ENCODE data around the gene MXD1.

MXD1 gene

GRCh38 chr2:69943843-69944525 is 29.1 kb downstream of the MXD1 start:
- H3K36me3 ChIP-seq (ENCODE audit: control insufficient read depth in 1 of 2, insufficient read depth in 2 of 2, low read length in 2 of 2), result peaks cover 24 to 41% of the 10 kb centered on the region in 2 donors

GRCh38 chr2:69944756-69945155 is 29.8 kb downstream of the MXD1 start:
- Histone ChIP-seq H3K27ac (ENCODE audit: low read depth, low read length) (no peak overlapping the region), H3K27me3 (ENCODE audit: control insufficient read depth in 1 of 2, insufficient read depth in 2 of 2, low read length in 2 of 2) (no peaks in the 10 kb centered on the region), H3K9me3 (ENCODE audit: control insufficient read depth in 1 of 2, low read length in 2 of 2) (no peaks in the 10 kb centered on the region), H3K4me1 (ENCODE audit: control insufficient read depth in 1 of 2, insufficient read depth in 2 of 2, low read length in 2 of 2) (peaks cover 17 to 20% of the 10 kb centered on the region in 2 donors), H3K4me3 (ENCODE audit: low read depth in 1 of 2, low read length in 2 of 2) (no peak overlapping the region), H3K9ac (ENCODE audit: low read depth in 1 of 2, low read length in 2 of 2) (no peak overlapping the region), H3K36me3 (ENCODE audit: control insufficient read depth in 1 of 2, insufficient read depth in 2 of 2, low read length in 2 of 2) (peaks cover 23 to 39% of the 10 kb centered on the region in 2 donors)

More at GRCh38 chr2:69943843-69944525, 29.1 kb downstream of the MXD1 start:
- no peaks in the 10 kb centered on the region for H3K27me3 ChIP-seq (ENCODE audit: control insufficient read depth in 1 of 2, insufficient read depth in 2 of 2, low read length in 2 of 2)
- H3K9me3 ChIP-seq (ENCODE audit: control insufficient read depth in 1 of 2, low read length in 2 of 2), result no peaks in the 10 kb centered on the region
- H3K4me3 ChIP-seq (ENCODE audit: low read depth in 1 of 2, low read length in 2 of 2), result no peak overlapping the region
- no peak overlapping the region for H3K27ac ChIP-seq (ENCODE audit: low read depth, low read length)
- peaks cover 17 to 26% of the 10 kb centered on the region in 2 donors for H3K4me1 ChIP-seq (ENCODE audit: control insufficient read depth in 1 of 2, insufficient read depth in 2 of 2, low read length in 2 of 2)
- H3K9ac ChIP-seq (ENCODE audit: low read depth in 1 of 2, low read length in 2 of 2), result no peak overlapping the region

GRCh38 chr2:69945441-69945840 is 30.5 kb downstream of the MXD1 start:
- Histone ChIP-seq H3K27me3 (ENCODE audit: control insufficient read depth in 1 of 2, insufficient read depth in 2 of 2, low read length in 2 of 2) (no peaks in the 10 kb centered on the region), H3K9ac (ENCODE audit: low read depth in 1 of 2, low read length in 2 of 2) (no peak overlapping the region), H3K27ac (ENCODE audit: low read depth, low read length) (no peak overlapping the region), H3K36me3 (ENCODE audit: control insufficient read depth in 1 of 2, insufficient read depth in 2 of 2, low read length in 2 of 2) (peaks cover 20 to 34% of the 10 kb centered on the region in 2 donors), H3K4me3 (ENCODE audit: low read depth in 1 of 2, low read length in 2 of 2) (no peak overlapping the region), H3K4me1 (ENCODE audit: control insufficient read depth in 1 of 2, insufficient read depth in 2 of 2, low read length in 2 of 2) (peaks cover 14% of the 10 kb centered on the region in 2 donors), H3K9me3 (ENCODE audit: control insufficient read depth in 1 of 2, low read length in 2 of 2) (no peaks in the 10 kb centered on the region)

- no peak overlapping the region for H3K27ac ChIP-seq (ENCODE audit: low read depth, low read length)
- H3K9me3 ChIP-seq (ENCODE audit: control insufficient read depth in 1 of 2, low read length in 2 of 2), result no peaks in the 10 kb centered on the region
- H3K4me3 ChIP-seq (ENCODE audit: low read depth in 1 of 2, low read length in 2 of 2), result no peak overlapping the region
- peaks cover 10 to 13% of the 10 kb centered on the region in 2 donors for H3K4me1 ChIP-seq (ENCODE audit: control insufficient read depth in 1 of 2, insufficient read depth in 2 of 2, low read length in 2 of 2)
- H3K27me3 ChIP-seq (ENCODE audit: control insufficient read depth in 1 of 2, insufficient read depth in 2 of 2, low read length in 2 of 2), result no peaks in the 10 kb centered on the region
- H3K36me3 ChIP-seq (ENCODE audit: control insufficient read depth in 1 of 2, insufficient read depth in 2 of 2, low read length in 2 of 2), result peaks cover 15 to 29% of the 10 kb centered on the region in 2 donors
- H3K9ac ChIP-seq (ENCODE audit: low read depth in 1 of 2, low read length in 2 of 2), result no peak overlapping the region
These were observed 31.0 kb downstream of the MXD1 start for GRCh38 chr2:69945941-69946340.

- H3K27ac ChIP-seq (ENCODE audit: low read depth, low read length), result no peak overlapping the region
- peaks cover 11 to 24% of the 10 kb centered on the region in 2 donors for H3K36me3 ChIP-seq (ENCODE audit: control insufficient read depth in 1 of 2, insufficient read depth in 2 of 2, low read length in 2 of 2)
- no peak overlapping the region for H3K4me3 ChIP-seq (ENCODE audit: low read depth in 1 of 2, low read length in 2 of 2)
- no peak overlapping the region for H3K9ac ChIP-seq (ENCODE audit: low read depth in 1 of 2, low read length in 2 of 2)
- no peaks in the 10 kb centered on the region for H3K27me3 ChIP-seq (ENCODE audit: control insufficient read depth in 1 of 2, insufficient read depth in 2 of 2, low read length in 2 of 2)
- no peaks in the 10 kb centered on the region for H3K9me3 ChIP-seq (ENCODE audit: control insufficient read depth in 1 of 2, low read length in 2 of 2)
- peaks cover 10 to 13% of the 10 kb centered on the region in 2 donors for H3K4me1 ChIP-seq (ENCODE audit: control insufficient read depth in 1 of 2, insufficient read depth in 2 of 2, low read length in 2 of 2)
These were observed 31.7 kb downstream of the MXD1 start for GRCh38 chr2:69946351-69947324.

GRCh38 chr2:69947325-69947931 is 32.5 kb downstream of the MXD1 start:
- no peak overlapping the region for H3K4me3 ChIP-seq (ENCODE audit: low read depth in 1 of 2, low read length in 2 of 2)
- H3K9me3 ChIP-seq (ENCODE audit: control insufficient read depth in 1 of 2, low read length in 2 of 2), result no peaks in the 10 kb centered on the region
- no peaks in the 10 kb centered on the region for H3K27me3 ChIP-seq (ENCODE audit: control insufficient read depth in 1 of 2, insufficient read depth in 2 of 2, low read length in 2 of 2)
- H3K36me3 ChIP-seq (ENCODE audit: control insufficient read depth in 1 of 2, insufficient read depth in 2 of 2, low read length in 2 of 2), result peaks cover 4 to 16% of the 10 kb centered on the region in 2 donors
- no peak overlapping the region for H3K27ac ChIP-seq (ENCODE audit: low read depth, low read length)
- H3K4me1 ChIP-seq (ENCODE audit: control insufficient read depth in 1 of 2, insufficient read depth in 2 of 2, low read length in 2 of 2), result peaks cover 10 to 13% of the 10 kb centered on the region in 2 donors
- no peak overlapping the region for H3K9ac ChIP-seq (ENCODE audit: low read depth in 1 of 2, low read length in 2 of 2)

GRCh38 chr2:69948032-69948962 is 33.4 kb downstream of the MXD1 start:
- H3K27me3 ChIP-seq (ENCODE audit: control insufficient read depth in 1 of 2, insufficient read depth in 2 of 2, low read length in 2 of 2), result no peaks in the 10 kb centered on the region
- peaks cover 10 to 13% of the 10 kb centered on the region in 2 donors for H3K4me1 ChIP-seq (ENCODE audit: control insufficient read depth in 1 of 2, insufficient read depth in 2 of 2, low read length in 2 of 2)
- no peak overlapping the region for H3K9ac ChIP-seq (ENCODE audit: low read depth in 1 of 2, low read length in 2 of 2)
- no peak overlapping the region for H3K4me3 ChIP-seq (ENCODE audit: low read depth in 1 of 2, low read length in 2 of 2)
- no peaks in the 10 kb centered on the region for H3K9me3 ChIP-seq (ENCODE audit: control insufficient read depth in 1 of 2, low read length in 2 of 2)
- H3K27ac ChIP-seq (ENCODE audit: low read depth, low read length), result no peak overlapping the region
- peaks cover 4 to 7% of the 10 kb centered on the region in 2 donors for H3K36me3 ChIP-seq (ENCODE audit: control insufficient read depth in 1 of 2, insufficient read depth in 2 of 2, low read length in 2 of 2)

GRCh38 chr2:69948963-69949645 is 34.2 kb downstream of the MXD1 start:
- Histone ChIP-seq H3K4me3 (ENCODE audit: low read depth in 1 of 2, low read length in 2 of 2) (no peak overlapping the region), H3K27ac (ENCODE audit: low read depth, low read length) (no peak overlapping the region), H3K27me3 (ENCODE audit: control insufficient read depth in 1 of 2, insufficient read depth in 2 of 2, low read length in 2 of 2) (no peaks in the 10 kb centered on the region), H3K36me3 (ENCODE audit: control insufficient read depth in 1 of 2, insufficient read depth in 2 of 2, low read length in 2 of 2) (no peaks in the 10 kb centered on the region), H3K9ac (ENCODE audit: low read depth in 1 of 2, low read length in 2 of 2) (no peak overlapping the region), H3K9me3 (ENCODE audit: control insufficient read depth in 1 of 2, low read length in 2 of 2) (no peaks in the 10 kb centered on the region), H3K4me1 (ENCODE audit: control insufficient read depth in 1 of 2, insufficient read depth in 2 of 2, low read length in 2 of 2) (peaks cover 10 to 13% of the 10 kb centered on the region in 2 donors)

GRCh38 chr2:69950241-69950640 is 35.3 kb downstream of the MXD1 start:
- no peaks in the 10 kb centered on the region for H3K36me3 ChIP-seq (ENCODE audit: control insufficient read depth in 1 of 2, insufficient read depth in 2 of 2, low read length in 2 of 2)
- H3K9ac ChIP-seq (ENCODE audit: low read depth in 1 of 2, low read length in 2 of 2), result no peak overlapping the region
- H3K9me3 ChIP-seq (ENCODE audit: control insufficient read depth in 1 of 2, low read length in 2 of 2), result no peaks in the 10 kb centered on the region
- no peak overlapping the region for H3K27ac ChIP-seq (ENCODE audit: low read depth, low read length)
- H3K4me3 ChIP-seq (ENCODE audit: low read depth in 1 of 2, low read length in 2 of 2), result no peak overlapping the region
- no peaks in the 10 kb centered on the region for H3K27me3 ChIP-seq (ENCODE audit: control insufficient read depth in 1 of 2, insufficient read depth in 2 of 2, low read length in 2 of 2)
- peaks cover 10 to 13% of the 10 kb centered on the region in 2 donors for H3K4me1 ChIP-seq (ENCODE audit: control insufficient read depth in 1 of 2, insufficient read depth in 2 of 2, low read length in 2 of 2)

All from duodenal mucosa (tissue), 2 donors.